ENCODE data around the gene TRIM42.

The TRIM42 gene

DNA sequence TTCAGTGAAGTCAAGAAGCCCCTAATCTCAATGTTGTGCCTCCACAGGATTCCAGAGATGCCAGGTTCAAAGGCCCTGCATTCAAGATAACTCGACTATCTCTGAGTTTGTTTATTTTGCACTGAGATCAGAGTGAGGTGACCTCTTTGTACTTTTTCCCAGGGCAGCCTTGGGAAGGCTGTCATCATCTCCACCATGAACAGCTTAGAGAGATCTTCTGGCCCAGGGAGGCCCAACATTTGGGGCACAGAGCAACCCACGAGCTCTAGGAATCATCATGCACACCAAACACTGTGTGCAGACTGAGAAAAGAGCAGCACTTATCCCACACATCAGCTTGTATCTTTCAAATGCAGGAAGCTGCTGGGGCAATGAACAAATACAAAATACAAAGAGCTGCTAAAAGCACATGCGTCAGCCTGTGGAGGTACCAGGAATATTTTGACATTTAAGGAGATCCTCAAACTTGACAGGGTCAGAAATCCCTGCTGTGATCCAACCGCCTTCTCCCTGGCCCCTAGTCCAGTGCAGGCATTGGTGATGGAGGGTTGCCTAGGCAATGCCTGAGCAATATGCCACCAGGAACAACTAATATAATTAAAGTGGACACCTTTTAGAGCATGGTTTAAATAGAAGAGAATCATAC is 33.6 kb downstream of the TRIM42 start:
- no peak for DNase-seq

DNA sequence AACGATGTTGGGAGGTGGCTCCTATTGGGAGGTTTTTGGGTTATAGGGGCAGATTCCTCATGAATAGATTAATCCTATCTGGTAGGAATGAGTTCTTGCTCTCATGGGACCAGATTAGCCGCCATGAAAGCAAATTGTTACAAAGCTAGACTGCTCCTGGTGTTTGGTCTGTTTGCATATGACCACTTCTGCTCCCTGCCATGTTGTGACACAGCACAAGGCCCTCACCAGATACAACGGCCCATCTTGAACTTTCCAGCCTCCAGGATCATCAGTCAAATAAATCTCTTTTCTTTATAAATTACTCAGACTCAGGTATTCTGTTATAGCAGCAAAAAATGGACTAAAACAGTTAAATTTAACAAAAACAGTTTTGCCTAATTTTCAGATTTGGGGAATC is 34.4 kb downstream of the TRIM42 start:
- no peak for DNase-seq

DNA sequence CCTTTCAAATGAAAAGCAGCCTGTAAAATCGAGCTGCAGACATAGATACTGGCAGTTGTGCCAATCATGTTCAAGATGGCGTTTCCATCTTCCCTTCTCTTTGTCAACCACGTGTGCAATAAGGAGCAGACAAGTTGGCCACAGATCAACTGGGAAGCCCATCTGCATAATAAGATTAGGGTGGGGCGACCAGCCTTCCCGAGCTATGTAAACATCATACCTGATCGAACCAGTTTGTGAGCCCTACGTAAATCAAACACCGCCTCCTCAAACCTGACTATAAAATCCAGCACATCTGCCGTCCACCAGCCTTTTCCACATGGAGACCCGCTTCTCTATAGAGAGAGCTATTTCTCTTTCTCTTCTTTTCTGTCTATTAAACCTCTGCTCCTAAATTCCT is 37.2 kb downstream of the TRIM42 start:
- no peak for DNase-seq

DNA sequence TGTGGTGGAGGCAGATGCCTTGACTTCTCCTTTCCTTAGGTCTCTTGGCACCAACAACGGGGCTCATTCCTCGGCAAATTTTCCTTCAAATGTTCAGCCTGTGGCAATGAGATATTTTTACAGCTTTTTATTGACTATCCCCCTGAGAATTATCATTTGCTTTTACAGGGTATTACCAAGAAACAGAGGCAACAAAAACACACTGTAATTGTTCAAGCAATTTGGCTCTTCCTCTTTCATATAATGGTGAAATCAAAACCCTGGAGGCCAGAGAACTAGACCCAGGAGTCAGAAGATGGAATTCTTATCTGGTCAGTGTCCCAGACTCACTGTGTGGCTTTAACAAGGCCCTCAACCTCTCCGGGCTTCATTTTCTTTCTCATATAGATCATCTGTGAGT is 40.1 kb downstream of the TRIM42 start:
- DNase-seq, result no peak

DNA sequence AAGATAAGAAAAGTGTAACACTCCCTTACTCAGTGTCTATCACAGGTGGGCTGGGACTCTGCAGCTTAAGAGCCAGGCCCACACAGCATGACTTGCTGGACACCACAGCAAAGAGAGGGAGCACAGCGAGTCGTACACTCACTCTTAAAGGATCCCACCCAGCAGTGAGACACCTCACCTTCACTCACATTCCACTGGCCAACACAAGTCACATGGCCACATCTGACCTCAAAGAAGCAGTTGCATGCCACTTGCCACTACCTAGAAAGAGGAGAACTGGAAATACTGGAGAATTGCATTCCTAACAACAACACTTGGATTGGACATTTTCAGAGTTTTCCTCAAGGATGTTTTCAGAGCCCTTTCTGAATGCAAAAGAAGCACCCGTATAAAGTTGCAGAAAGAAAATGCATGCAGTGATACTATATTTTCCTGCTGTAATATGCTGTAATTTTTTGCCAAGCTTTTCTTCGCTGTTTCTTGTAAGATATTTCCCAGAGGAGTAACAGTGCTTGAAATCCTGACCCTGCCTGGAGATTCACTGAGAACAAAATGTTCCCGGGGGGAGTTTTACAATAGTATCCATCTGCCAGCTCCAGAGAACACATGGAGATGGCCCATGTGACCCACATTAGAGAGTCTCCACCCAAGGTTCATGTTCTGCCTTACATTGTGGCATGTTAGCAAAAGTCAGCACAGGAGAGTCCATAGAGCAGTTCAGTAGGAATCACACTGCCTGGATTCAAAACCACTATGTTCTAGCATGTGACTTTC is 42.2 kb downstream of the TRIM42 start:
- DNase-seq, result no peak

DNA sequence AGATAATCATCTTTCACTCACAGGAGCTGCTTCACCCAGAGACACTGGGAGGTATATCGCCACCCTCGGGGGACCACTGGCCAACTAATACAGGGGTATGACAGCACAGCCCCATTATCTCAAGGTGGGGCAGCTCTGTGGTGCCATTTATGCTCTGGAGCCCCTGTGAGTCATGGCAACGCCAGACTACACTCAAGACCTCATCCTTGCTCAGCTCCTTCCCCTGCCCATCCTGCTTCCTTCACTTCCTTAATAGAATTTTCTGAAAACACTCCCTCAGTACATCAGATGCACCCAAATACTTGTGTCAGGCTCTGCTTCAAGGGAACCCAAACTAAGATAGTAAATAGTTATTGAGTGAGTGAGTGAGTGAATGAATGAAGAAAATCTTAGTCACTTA is 45.7 kb downstream of the TRIM42 start:
- no peak for DNase-seq

DNA sequence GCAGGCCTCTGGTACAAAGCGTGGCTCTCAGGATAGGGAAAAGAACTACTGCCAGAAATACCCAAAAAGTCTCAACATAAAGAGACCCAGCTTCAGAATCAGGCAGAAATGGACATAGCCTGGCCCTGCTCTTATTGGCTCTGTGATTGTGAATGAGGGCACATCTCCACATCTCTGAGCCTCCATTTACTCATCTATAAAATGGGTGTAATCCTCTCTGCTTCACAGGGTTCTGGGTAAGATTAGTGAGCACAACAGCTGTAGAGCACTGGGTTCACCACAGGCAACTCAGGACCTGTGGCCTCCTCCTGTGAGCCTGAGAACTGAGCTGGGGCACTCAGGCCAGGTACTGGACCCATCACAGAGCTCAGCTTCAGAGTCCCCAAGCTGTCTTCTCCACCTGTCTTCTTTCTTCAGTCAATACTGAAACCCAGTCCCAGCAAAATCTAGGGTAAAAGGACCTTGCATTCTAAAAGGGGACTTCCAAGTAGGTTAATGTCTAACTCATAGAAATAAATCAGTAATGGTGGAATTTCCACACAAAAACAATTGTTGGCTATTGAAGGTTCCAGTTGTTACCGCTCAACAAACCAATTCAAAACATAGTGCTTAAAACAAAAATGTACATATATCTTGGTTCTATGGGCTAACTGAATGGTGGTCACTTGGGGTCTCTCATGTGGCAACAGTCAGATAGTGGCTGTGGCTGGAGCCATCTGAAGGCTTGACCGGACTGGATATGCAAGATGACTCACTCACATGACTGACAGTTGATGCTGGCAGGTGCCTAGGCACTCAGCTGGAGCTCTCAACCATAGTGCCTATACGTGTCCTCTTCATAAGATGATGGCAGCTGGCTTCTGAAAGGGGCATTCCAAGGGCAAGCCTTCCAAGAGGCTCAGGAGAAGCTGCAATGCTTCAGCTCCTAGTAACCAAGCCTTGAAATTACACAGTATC is 47.3 kb downstream of the TRIM42 start:
- no peak for DNase-seq

DNA sequence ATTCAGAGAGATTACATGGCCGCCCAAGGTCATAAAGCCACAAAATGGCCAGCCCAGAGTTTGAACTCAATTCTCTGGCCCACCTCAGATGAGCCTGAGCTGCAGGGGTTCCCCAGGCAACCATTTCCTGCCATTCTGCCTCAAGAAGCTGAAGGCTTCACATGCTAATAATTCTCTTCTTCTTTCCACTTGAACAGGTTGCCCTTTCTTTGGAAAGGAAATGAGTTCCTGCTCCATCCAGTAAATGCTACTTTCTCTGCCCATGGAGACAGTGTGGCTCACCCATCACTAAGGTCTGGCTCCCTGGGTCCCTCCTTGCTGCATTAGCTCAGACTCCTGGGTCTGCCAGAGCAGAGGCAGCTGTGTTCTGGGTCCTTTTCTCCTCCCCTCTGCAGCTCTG is 48.2 kb downstream of the TRIM42 start:
- DNase-seq, result no peak

DNA sequence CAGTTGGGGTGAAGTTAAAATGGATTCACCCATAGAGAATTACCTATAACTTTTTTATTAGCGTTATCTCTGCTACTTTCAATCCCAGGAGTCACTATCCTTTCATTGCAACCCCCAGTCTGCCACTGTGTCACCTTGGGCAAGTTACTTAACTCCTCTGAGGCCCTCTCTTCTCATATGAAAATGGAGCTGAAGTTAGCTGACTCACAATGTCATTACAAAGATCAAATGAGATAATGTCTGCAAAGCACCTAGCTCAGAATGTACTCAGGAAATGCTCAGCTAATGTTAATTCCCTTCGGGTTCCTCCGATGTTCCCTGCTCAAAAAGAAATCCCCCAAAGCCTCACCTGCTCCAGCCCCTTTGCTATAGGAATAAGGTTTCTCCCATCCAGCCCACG is 50.0 kb downstream of the TRIM42 start:
- no peak for DNase-seq

DNA sequence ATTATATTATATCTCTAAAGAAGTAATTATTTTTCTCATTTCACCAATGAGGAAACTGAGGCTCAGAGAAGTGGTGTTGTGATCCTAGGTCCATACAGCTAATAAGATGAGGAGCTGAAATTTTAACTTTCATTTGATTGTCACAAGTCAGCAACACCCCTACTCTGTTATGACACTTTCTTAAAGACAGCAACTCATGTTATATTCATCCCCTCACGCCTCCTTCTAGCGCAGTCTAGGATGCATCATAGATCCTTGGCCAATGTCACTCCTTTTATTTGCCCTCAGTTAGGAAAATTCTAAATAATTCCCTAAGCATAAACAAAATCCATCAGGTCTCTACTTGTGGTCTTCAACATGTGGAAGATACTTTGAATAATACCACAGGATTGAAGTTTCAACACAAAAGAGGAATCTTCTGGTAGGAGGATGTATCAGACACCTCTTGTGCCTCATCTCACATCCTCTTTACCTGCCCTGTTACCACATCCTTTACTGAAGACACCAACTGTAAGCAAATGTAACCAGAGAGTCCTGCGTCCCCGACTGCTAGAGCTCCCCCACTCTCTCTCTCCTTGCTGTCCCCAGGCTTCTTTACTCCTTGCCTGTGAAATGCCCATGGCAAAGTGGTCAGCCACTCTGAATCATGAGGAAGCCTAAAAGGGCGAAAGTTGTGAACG is 53.7 kb downstream of the TRIM42 start:
- no peak for DNase-seq

DNA sequence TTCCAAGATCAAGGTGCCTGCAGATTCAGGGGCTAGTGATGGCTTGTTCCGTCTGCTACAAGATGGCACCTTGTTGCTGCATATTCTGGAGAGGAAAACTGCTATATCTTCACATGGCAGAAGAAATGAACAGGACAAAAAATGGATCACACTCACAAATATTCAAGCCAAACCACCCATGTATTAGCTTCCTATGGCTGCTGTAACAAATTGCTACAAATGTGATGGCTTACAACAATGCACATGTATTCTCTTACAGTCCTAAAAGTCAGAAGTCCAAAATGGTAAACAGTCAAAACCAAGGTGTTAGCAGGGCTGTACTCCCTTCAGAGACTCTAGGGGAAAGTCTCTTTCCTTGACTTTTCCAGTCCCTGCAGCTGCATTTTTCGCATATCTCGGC is 55.8 kb downstream of the TRIM42 start:
- DNase-seq, result no peak

DNA sequence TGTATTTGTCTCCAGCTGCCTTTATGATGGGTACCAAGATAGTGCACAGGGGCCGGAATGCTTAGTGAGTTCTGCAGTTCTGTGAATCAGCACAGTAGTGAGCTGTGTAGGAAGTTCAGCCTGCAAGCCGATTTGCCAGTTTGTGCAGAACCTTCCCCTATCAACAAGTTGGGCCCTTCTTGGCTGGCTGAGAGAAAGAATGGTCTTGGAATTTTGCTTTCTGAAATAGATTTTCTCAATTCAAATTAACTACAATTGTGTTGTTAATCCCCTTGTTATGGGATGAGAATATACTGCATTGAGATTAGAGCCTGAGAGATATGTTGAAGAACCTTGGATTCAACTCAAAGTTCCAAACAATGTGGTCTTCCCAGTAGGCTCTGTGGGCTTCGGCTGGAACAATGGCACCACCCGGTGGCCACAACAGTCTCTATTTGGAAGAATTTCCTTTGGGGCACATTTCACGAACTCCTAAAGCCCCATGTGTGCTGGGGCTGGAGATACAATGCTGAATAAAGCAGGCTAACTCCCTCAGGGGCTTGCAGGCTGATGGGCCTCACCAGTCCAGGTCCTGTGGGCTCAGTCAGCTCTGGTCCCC is 59.1 kb downstream of the TRIM42 start:
- DNase-seq, result peak; percentile 31

DNA sequence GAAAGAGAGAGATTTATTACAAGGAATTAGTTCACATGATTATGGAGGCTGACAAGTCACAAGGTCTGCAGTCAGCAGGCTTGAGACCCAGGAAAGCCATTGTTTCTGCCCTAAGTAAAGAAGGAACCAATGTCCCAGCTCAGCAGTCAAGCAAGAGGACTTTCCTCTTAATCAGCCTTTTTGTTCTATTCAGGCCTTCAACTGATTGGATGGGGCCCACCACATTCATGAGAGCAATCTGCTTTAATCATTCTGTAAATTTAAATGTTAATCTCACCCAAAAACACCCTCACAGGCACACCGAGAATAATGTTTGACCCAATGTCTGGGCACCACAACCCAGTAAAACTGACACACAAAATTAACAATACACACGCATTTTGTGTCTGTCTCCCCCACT is 64.3 kb downstream of the TRIM42 start:
- DNase-seq, result no peak

DNA sequence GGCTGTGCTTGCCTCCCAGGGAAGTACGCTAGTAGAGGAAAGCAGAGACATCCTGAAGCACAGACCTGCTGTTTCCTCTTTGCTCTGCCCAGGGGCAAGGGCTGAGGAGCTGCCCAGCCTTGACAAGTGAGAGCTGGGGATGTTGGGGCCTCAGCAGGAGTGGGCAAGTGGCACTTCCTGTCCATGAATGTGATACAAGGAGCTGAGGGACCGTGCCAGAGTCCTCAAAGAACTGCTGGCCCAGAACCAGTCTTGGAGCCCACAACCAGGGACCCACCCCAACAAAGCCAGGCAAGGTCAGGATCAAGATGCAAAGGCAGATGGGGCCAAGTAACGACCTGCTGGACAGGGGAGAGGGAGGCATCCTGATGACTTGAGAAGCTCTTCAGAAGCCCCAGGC is 70.3 kb downstream of the TRIM42 start:
- no peak for DNase-seq

DNA sequence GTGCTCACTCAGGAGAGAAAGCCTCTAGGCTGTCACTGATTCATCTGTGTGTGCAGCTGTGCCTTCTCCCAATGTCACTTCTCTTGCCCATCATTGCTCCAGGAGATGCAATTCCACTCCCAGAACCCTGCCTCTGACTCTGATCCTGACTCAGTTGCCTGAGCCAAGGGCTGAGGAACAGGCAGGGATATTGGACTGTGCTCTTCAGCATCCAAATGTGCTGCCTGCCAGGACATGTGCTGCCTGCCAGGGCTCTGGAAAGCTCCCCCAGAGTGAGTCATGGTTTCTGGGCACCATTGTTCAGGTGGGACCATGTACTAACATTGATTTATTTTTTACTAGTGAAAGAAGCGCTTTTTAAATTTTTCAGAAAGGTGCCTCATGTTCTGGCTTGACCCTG is 71.0 kb downstream of the TRIM42 start:
- DNase-seq, result no peak

Measured in NCI-H1092 (cell line).